Right forelimb (tissue), 1 donor: ENCODE data around the gene GSTM4.

Experiments used
- DNase-seq: peaks from one replicate; pipeline ENCODE4 v3.0.0-alpha.2; 2018

The GSTM4 gene

GRCh38 chr1:109625176-109625575 is 30.7 kb upstream of the GSTM4 start:
- no peak for DNase-seq

DNA sequence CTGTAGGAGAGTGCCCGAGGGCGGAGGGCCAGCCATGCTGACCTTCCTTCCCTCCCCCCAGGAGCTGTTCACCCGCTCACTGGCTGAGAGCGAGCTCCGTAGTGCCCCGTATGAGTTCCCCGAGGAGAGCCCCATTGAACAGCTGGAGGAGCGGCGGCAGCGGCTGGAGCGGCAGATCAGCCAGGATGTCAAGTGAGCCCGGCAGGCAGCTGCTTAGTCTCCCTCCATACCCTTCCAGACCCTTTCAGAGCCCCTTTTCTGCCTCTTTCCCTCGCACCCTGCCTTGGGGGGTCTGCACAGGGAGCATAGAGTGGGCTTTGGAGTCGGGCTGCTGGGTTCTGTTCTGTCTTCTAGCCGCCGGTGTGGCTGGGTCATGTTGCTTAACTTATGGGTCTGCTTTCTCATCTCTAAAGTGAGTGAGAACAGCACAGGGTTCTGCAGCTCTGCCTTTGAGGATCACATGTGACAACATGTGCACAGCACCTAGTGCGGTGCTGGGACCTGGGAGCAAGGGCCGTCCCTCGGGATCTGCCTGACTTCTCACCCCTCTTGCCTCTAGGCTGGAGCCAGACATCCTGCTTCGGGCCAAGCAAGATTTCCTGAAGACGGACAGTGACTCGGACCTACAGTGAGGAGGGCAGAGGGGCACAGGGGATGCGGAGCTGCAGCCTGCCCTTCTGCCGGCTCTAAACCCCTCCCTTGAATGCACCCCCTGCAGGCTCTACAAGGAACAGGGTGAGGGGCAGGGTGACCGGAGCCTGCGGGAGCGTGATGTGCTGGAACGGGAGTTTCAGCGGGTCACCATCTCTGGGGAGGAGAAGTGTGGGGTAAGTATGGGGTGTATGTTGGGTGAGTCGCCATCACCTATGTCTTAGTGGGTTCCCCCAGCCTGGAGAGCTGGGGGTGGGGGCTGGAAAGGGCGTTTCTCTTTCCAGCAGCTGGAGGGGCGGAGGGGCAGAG is 30.0 kb upstream of the GSTM4 start:
- peak; percentile 70 for DNase-seq

DNA sequence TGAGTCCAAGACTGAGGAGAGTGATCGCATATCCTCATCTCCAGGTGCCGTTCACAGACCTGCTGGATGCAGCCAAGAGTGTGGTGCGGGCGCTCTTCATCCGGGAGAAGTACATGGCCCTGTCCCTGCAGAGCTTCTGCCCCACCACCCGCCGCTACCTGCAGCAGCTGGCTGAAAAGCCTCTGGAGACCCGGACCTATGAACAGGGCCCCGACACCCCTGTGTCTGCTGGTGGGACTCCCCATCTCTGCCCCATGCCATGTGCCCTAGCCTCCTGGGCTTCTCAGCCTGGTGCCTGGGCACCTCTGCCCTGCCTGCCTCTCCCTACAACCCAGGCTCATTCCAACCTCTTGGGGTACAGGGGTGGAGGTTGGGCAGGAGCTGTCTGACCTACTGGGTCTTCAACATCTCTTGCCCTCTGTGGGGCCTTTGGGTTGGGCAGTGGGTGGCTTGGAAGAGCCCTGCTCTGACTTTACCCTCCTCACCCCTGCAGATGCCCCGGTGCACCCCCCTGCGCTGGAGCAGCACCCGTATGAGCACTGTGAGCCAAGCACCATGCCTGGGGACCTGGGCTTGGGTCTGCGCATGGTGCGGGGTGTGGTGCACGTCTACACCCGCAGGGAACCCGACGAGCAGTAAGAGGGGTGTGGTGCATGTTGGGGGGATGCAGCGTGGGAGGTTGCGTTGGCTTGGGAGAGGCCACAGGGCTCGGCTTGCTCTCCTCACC is 29.1 kb upstream of the GSTM4 start:
- no peak for DNase-seq

DNA sequence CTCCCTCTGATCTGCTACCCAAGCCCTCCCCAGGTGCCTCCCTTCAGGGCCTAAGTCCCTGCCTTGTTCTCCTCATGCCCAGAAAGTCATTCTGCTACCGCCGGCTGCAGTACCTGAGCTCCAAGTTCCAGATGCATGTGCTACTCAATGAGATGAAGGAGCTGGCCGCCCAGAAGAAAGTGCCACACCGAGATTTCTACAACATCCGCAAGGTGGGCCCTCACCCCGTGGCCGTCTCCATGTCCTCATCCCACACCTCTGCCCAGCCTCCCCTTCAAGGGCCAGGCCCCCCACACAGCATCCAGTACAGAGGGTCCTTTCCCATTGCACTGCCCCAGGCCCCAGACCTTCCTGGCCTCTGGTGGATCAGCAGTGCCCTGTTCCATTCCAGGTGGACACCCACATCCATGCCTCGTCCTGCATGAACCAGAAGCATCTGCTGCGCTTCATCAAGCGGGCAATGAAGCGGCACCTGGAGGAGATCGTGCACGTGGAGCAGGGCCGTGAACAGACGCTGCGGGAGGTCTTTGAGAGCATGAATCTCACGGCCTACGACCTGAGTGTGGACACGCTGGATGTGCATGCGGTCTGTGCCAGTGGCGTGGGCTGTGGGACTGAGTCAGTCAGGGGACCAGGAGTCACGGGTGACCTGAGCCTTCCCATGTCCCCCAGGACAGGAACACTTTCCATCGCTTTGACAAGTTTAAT is 28.1 kb upstream of the GSTM4 start:
- DNase-seq = no peak

GRCh38 chr1:109628540-109629321 is 27.2 kb upstream of the GSTM4 start:
- DNase-seq = peak; percentile 30

DNA sequence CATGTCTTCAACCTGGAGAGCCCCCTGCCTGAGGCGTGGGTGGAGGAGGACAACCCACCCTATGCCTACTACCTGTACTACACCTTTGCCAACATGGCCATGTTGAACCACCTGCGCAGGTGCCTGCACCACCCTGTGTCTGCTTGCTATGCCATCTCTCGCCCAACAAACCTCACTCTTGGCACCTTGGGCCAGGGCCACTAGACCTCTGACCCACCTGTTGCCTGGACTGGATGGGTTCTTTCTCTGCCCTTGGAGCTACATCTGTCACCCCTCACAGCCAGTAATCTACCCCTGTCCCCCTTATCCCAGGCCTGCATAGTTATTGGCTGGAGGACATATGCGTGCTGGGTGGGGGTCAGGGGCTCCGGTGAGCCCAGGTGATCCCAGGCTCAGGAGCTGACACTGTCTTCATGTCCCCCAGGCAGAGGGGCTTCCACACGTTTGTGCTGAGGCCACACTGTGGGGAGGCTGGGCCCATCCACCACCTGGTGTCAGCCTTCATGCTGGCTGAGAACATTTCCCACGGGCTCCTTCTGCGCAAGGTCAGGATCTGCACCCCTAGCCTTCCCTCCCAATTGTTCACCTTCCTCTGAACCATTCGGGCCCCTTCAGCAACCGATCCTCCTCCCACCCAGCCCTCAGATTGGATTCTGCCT is 26.4 kb upstream of the GSTM4 start:
- DNase-seq = peak; percentile 30

DNA sequence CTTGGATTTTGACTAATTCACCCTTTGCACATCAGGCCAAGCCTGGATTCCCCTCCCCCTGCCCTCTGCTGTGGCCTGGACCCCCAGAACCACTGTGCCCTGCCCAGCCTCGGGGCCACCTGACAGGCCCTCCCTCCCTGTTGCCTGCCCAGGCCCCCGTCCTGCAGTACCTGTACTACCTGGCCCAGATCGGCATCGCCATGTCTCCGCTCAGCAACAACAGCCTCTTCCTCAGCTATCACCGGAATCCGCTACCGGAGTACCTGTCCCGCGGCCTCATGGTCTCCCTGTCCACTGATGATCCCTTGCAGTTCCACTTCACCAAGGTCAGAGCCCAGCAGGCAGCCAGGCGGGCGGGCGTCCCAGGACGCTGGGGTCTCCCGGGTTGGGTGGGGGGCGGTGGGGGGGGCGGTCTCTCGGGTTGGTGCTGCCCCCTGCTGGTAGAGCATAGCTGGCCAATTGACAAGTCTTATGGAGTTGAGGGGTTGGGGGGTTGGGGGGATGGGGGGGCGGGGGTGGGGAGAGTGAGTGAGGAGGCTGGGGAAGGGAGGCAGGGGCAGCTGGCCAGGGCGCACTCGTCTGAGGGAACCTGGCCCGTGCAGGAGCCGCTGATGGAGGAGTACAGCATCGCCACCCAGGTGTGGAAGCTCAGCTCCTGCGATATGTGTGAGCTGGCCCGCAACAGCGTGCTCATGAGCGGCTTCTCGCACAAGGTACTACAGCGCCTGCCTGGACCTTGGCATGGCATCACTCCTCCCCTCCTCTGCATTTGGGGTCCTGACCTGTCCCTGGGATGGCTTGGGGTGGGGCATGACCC is 25.6 kb upstream of the GSTM4 start:
- DNase-seq = peak; percentile 48

GRCh38 chr1:109630898-109631512 is 24.9 kb upstream of the GSTM4 start:
- peak; percentile 40 for DNase-seq

- peak; percentile 46 for DNase-seq
These were observed 24.1 kb upstream of the GSTM4 start for GRCh38 chr1:109631513-109632505.

DNA sequence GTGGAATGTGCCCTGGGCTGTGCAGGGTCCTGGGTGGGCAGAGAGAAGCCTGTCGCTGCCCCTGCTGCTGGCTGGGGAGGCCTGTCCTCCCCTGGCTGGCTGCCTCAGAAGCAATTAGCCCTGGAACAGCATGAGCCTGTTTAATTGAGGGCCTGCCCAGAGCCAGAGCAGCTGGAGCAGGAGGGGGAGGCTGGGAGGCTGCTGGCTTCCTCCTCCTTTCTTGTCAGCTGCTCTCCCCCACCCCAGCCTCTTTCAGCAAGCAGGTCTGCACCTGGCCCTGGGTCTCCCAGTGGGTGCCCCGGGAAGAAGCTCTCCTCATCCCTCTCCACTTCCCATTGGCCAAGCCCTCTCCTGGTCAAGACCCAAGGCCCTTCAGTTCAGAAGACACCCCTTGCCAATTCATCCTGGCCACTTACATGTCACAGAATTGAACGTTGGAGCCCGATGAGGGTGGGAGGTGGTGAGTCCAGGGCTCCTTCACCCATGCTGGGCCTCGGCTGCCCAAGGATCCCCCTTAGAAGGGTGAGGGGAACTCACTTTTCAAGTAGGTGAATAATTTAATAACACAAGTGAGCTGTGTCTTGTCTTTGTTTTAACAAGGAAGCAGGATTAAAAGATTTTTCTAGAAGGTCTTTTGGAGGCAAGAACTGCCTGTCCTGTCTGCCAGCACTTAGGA is 23.1 kb upstream of the GSTM4 start:
- peak; percentile 68 for DNase-seq

DNA sequence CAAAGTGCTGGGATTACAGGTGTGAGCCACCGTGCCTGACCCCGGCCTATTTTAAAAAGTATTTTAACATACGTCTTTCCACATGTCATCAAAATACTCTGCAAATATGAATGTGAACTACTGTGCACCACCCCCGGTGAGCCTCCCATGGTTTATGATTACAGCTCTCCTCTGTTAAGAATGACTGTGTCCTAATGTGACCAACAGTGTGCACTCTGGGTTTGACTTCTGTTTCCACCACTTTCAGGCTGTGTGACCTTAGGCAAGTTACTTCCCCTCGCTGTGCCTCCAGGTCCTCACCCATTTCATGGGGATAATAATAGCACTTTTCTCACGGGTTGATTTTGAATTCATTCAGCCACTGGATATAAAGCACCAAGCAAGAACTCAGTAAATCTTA is 21.6 kb upstream of the GSTM4 start:
- DNase-seq = no peak

GRCh38 chr1:109634771-109635750 is 20.8 kb upstream of the GSTM4 start:
- peak; percentile 30 for DNase-seq

GRCh38 chr1:109635862-109636200 is 20.1 kb upstream of the GSTM4 start:
- peak; percentile 35 for DNase-seq

DNA sequence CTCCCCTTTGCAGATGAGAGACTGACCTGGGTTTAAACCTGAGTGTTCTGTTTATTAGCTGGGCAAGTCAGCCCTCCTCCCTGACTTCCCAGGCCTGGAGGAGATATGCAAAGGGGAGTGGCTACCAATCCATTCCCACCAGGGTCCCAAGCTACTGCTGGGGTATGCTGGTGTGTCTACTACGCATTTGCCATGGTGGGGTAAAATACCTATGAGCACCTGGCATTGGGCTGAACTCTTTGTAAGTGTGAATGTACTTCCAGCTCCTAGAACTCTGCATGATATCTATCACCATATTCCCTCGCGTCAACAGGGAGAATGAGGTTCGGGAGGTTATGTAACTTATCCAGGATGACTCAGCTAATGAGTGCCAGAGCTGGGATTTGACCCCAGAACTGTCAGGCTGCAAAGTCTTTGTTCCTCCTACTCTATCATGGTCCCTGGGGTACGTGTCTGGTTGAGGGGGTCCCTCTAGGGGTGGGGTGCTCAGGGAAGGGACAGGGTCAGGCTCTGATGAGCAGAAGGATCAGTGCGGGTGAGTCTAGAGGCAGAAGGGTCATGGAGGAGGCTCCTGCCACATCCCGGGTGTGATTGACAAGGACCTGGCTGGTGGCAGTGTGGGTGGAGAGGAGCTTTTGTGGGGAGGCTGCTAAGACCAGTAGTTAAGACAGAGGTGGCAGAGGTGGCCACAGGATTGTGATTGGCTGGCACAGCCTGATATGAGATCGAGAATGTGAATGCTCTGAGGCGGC is 19.5 kb upstream of the GSTM4 start:
- DNase-seq = peak; percentile 37

GRCh38 chr1:109637446-109637845 is 18.5 kb upstream of the GSTM4 start:
- DNase-seq = peak; percentile 28

GRCh38 chr1:109639063-109639840 is 16.6 kb upstream of the GSTM4 start:
- DNase-seq = no peak
